OCI-LY3 (cell line): ENCODE data around the gene CH25H.

Experiments
- EZH2phosphoT487 ChIP-seq: fragments of 200-600 bp; shearing (Covaris generic); IDR thresholded peaks from 2 replicates; pipeline ENCODE4 v1.6.1; 2018; ENCODE audit warnings: antibody characterized with exemption, mixed run types, low read depth
- TF ChIP-seq, protein P1 (sequence below): fragments of 200-600, 300-600 bp; sonication (generic); IDR thresholded peaks from 2 replicates; pipeline ENCODE4 v1.5.1; 2014; ENCODE audit warnings: antibody characterized with exemption, low read length, low read depth

DNA sequence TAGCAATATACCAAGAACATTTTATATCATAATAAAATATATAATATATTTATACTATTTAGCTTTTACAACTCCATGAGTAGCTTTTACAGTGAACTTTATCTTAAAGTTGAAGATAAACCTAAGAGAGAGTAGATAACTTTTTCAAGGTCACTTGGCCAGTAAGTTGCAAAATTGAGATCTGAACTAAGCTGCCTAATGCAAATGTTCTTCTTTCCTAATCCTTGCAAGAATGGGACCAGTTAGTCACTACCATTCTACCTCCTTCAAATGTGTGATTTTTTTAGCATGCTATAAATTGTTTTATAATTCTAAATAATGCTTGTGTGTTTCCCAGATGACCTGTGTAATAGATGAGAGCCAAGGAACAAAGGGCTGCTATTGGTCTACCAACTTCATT, 47.8 kb downstream of the CH25H start:
- TF ChIP-seq, protein P1, sequence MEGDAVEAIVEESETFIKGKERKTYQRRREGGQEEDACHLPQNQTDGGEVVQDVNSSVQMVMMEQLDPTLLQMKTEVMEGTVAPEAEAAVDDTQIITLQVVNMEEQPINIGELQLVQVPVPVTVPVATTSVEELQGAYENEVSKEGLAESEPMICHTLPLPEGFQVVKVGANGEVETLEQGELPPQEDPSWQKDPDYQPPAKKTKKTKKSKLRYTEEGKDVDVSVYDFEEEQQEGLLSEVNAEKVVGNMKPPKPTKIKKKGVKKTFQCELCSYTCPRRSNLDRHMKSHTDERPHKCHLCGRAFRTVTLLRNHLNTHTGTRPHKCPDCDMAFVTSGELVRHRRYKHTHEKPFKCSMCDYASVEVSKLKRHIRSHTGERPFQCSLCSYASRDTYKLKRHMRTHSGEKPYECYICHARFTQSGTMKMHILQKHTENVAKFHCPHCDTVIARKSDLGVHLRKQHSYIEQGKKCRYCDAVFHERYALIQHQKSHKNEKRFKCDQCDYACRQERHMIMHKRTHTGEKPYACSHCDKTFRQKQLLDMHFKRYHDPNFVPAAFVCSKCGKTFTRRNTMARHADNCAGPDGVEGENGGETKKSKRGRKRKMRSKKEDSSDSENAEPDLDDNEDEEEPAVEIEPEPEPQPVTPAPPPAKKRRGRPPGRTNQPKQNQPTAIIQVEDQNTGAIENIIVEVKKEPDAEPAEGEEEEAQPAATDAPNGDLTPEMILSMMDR: no peak
- TF ChIP-seq EZH2phosphoT487: no peak
